ENCODE results near the gene KLHL6.

DNA sequence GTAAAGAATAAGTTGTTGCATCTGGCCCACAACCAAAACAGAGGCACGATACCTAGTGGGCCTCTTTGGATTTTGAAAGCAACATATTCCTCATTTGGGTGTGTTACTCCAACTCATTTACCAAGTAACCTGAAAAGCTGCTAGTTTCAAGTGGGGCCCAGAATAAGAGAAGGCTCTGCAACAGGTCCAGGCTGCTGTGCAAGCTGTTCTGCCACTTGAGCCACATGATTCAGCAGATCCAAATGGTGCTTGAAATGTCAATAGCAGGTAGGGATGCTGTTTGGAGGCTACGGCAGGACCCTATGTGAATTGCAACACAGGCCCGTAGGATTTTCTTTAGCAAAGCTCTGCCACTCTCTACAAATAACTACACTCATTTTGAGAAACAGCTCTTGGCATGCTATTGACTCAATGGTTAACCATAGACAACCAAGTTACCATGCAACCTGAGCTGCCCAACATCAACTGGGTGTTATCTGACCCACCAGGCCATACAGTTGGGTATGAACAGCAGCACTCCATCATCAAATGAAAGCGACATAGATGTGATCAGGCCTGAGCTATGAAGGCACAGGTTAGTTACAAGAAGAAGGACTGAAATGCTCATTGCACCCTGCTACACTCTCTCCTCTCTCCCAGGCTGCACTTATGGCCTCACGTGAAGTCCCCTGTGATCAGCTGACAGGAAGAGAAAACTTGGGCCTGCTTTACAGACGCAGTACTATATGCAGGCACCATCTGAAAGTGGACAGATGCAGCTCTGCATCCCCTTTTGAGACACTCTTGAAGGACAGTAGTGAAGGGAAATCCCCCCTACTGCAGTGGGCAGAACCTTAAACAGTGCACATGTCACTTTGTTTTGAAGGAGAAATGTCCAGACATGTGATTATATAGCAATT, 117.6 kb downstream of the KLHL6 start:
- TF ChIP-seq POLR2A (IDR thresholded peaks at IDR 0.05; ENCODE audit: low read length) (no peak), GATA1 (IDR thresholded peaks at IDR 0.05; ENCODE audit: low read depth, low read length) (no peak)

All from erythroblast (primary cell).